Endodermal cell (in vitro differentiated cells): ENCODE results near the gene CD14. TPM values are rescaled to one million over a fixed set of nuclear protein-coding genes. Genes with fewer than 3 reads are reported as not detected.
"Not testable (repeated sequence)": the region's sequence is repeated elsewhere in the genome, so short reads cannot be mapped to it uniquely, and the experiment has no call there.

Experiments
- DNase-seq: peaks from one replicate; pipeline ENCODE4 v3.0.0-alpha.2; 2017
- H3K27ac ChIP-seq: 2 replicates; pipeline ENCODE4 v1.5.1; 2013; ENCODE audit warnings: mild to moderate bottlenecking, low read depth, low read length, moderate library complexity
- H3K27me3 ChIP-seq: 2 replicates; pipeline ENCODE4 v1.6.1; 2013; ENCODE audit warnings: mild to moderate bottlenecking, low read length, moderate library complexity; ENCODE audit not compliant: insufficient read depth, control insufficient read depth, poor library complexity, severe bottlenecking
- H3K36me3 ChIP-seq: 2 replicates; pipeline ENCODE4 v1.7.0; 2013; ENCODE audit warnings: mild to moderate bottlenecking, low read length, moderate library complexity; ENCODE audit not compliant: control insufficient read depth, insufficient read depth
- H3K4me1 ChIP-seq: one replicate; pipeline ENCODE4 v1.7.0; 2013; ENCODE audit warnings: low read length; ENCODE audit not compliant: control insufficient read depth, insufficient read depth
- H3K4me3 ChIP-seq: 2 replicates; pipeline ENCODE4 v1.5.1; 2013; ENCODE audit warnings: mild to moderate bottlenecking, low read length, moderate library complexity
- H3K9ac ChIP-seq: 2 replicates; pipeline ENCODE4 v1.6.1; 2013; ENCODE audit warnings: mild to moderate bottlenecking, low read length, moderate library complexity; ENCODE audit not compliant: poor library complexity, severe bottlenecking; ENCODE audit errors: extremely low read depth
- H3K9me3 ChIP-seq: 2 replicates; pipeline ENCODE4 v1.6.1; 2013; ENCODE audit warnings: mild to moderate bottlenecking, low read length, moderate library complexity; ENCODE audit not compliant: control insufficient read depth
- H3K27ac Mint-ChIP-seq: 2 replicates; pipeline ENCODE4 v1.8.0; 2020; ENCODE audit warnings: mixed read lengths
- H3K27me3 Mint-ChIP-seq: 2 replicates; pipeline ENCODE4 v1.8.0; 2021; ENCODE audit warnings: mild to moderate bottlenecking, mixed read lengths; ENCODE audit not compliant: insufficient read depth
- H3K36me3 Mint-ChIP-seq: 2 replicates; pipeline ENCODE4 v1.8.0; 2020; ENCODE audit warnings: low read depth, mixed read lengths
- H3K4me1 Mint-ChIP-seq: 2 replicates; pipeline ENCODE4 v1.8.0; 2020; ENCODE audit warnings: mixed read lengths
- H3K4me3 Mint-ChIP-seq: 2 replicates; pipeline ENCODE4 v1.8.0; 2020; ENCODE audit warnings: mild to moderate bottlenecking, moderate library complexity, mixed read lengths
- H3K9me3 Mint-ChIP-seq: 2 replicates; pipeline ENCODE4 v1.8.0; 2020; ENCODE audit warnings: mild to moderate bottlenecking, mixed read lengths
- WGBS, 2 experiments: methylation state at CpG; one replicate each; pipeline versions ENCODE4 v1.1.5 to v1.1.7; 2013; ENCODE audit warnings: missing lambda C conversion rate in 2 of 2, mixed read lengths in 1 of 2; ENCODE audit not compliant: insufficient coverage in 1 of 2, insufficient read length in 1 of 2; 5-methylcytosine and 5-hydroxymethylcytosine counted together
- total RNA-seq, 2 donors: library from RNA; stranded (reverse); fragmentation: NEBNext Ultra II Directional in 1 of 2; extraction: Animal tissue kit (Norgen Biotek cat#: 25700) in 1 of 2; gene quantifications; 2 replicates in 1 of 2; 3 replicates in 1 of 2; pipeline ENCODE4 v1.2.1, GENCODE V29; 2021
- TF ChIP-seq, protein P1 (sequence below): fragments of 200-600 bp; sonication (generic); conservative IDR thresholded peaks from 2 replicates; pipeline ENCODE4 v1.5.0; 2021; ENCODE audit warnings: antibody characterized with exemption, mild to moderate bottlenecking

The CD14 gene
- total RNA-seq, 2 donors from 2014 or later, result 0.18 TPM; not detected in 1

DNA sequence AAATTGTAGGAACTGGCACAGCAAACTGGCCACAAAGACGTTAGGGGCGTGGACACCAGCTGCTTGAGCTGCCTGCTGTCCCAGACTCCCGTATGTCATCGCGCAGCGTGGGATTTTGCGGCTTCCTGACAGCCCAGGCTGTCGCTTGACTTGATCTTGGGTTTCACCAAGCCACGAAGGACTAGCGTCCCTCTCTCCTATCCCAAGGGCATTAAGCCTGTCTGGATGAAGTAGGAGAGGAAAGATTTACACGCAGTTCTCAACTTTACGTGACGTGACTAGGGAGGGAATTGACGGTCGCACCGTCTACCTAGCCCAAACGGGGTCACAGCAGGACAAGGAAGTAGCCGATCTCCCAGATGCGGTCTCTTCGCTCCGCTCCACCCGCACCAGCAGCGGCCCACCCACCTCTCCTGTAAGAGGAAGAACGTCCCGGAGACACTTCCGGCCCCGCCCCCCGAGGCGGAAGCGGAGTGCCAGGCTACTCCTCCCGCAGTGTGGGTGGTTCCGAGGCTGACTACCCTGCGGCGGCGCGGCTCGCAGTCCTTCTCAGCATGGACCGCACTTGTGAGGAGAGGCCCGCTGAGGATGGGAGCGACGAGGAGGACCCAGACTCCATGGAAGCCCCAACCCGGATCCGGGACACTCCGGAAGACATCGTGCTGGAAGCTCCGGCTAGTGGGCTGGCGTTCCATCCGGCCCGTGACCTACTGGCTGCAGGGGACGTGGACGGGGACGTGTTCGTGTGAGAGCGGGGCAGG is 31.6 kb upstream of the CD14 start, which contains the start of gene WDR55:
Gene WDR55 (plus strand): TSS at position 546 of the 761 bp plus-strand sequence. CDS start 9 bp downstream, at position 555.
- peak within 1 kb of the TSS; percentile 52 for H3K9ac ChIP-seq
- H3K9me3 ChIP-seq, result no peaks in the 10 kb centered on the region
- TF ChIP-seq, protein P1, sequence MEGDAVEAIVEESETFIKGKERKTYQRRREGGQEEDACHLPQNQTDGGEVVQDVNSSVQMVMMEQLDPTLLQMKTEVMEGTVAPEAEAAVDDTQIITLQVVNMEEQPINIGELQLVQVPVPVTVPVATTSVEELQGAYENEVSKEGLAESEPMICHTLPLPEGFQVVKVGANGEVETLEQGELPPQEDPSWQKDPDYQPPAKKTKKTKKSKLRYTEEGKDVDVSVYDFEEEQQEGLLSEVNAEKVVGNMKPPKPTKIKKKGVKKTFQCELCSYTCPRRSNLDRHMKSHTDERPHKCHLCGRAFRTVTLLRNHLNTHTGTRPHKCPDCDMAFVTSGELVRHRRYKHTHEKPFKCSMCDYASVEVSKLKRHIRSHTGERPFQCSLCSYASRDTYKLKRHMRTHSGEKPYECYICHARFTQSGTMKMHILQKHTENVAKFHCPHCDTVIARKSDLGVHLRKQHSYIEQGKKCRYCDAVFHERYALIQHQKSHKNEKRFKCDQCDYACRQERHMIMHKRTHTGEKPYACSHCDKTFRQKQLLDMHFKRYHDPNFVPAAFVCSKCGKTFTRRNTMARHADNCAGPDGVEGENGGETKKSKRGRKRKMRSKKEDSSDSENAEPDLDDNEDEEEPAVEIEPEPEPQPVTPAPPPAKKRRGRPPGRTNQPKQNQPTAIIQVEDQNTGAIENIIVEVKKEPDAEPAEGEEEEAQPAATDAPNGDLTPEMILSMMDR, result no peak
- H3K27me3 ChIP-seq, result no peaks in the 10 kb centered on the region
- DNase-seq, result peak; percentile 98
- H3K4me3 Mint-ChIP-seq, result peak within 1 kb of the TSS; percentile 99
- no peaks in the 10 kb centered on the region for H3K27me3 Mint-ChIP-seq
- peaks cover 58% of the 10 kb centered on the region for H3K36me3 ChIP-seq
- H3K4me1 ChIP-seq, result no peaks in the 10 kb centered on the region
- peak within 1 kb of the TSS; percentile 87 for H3K4me3 ChIP-seq
- peak within 1 kb of the TSS; percentile 72 for H3K27ac ChIP-seq
- H3K4me1 Mint-ChIP-seq, result peaks cover 8% of the 10 kb centered on the region
- peaks cover 66% of the 10 kb centered on the region for H3K36me3 Mint-ChIP-seq
- no peaks in the 10 kb centered on the region for H3K9me3 Mint-ChIP-seq
- 1% methylated on average over 37 to 54 of the region's 54 CpGs for WGBS, 2 experiments
- peak within 1 kb of the TSS; percentile 91 for H3K27ac Mint-ChIP-seq

DNA sequence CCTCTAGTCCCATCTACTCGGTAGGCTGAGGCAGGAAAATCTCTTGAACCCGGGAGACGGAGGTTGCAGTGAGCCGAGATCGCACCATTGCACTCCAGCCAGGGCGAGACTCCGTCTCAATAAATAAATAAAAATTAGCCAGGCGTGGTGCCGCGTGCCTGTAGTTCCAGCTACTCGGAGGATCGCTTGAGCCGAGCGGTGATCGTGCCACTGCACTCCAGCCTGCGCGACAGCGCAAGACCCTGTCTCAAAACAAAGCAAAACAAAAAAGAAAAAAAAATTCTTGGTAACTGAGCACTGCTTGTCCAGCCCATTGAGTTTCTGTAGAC is 31.0 kb upstream of the CD14 start:
- H3K4me1 Mint-ChIP-seq, result peaks cover 8% of the 10 kb centered on the region
- H3K4me3 Mint-ChIP-seq, result peak overlapping the region; percentile 99
- peak overlapping the region; percentile 87 for H3K4me3 ChIP-seq
- H3K27me3 Mint-ChIP-seq, result no peaks in the 10 kb centered on the region
- WGBS, 2 experiments, result 74 to 76% methylated on average over 18 of the region's 18 CpGs
- H3K27ac Mint-ChIP-seq, result peak overlapping the region; percentile 91
- no peaks in the 10 kb centered on the region for H3K4me1 ChIP-seq
- H3K36me3 Mint-ChIP-seq, result peaks cover 66% of the 10 kb centered on the region
- no peaks in the 10 kb centered on the region for H3K9me3 Mint-ChIP-seq
- DNase-seq, result no peak
- TF ChIP-seq, protein P1, result no peak
- peak overlapping the region; percentile 52 for H3K9ac ChIP-seq
- H3K36me3 ChIP-seq, result peaks cover 58% of the 10 kb centered on the region
- no peaks in the 10 kb centered on the region for H3K9me3 ChIP-seq
- peak overlapping the region; percentile 72 for H3K27ac ChIP-seq
- no peaks in the 10 kb centered on the region for H3K27me3 ChIP-seq

DNA sequence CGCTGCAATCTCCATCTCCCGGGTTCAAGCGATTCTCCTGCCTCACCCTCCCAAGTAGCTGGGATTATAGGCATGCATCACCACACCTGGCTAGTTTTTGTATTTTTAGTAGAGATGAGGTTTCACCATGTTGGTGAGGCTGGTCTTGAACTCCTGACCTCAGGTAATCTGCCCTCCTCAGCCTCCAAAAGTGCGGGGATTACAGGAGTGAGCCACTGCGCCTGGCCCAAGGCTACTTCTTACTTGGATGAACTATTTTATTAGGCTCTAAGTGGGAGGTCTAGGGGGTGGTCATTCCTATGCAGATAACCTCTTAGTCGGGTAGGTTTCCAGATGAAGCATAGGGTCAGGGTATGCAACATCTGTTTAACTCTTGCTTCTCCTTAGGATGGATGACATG is 27.4 kb upstream of the CD14 start:
- WGBS, 2 experiments, result 85 to 96% methylated on average over 3 to 6 of the region's 6 CpGs
- not testable (repeated sequence) for H3K4me1 ChIP-seq, H3K4me3 Mint-ChIP-seq, DNase-seq, H3K9me3 Mint-ChIP-seq, H3K27me3 Mint-ChIP-seq, H3K4me1 Mint-ChIP-seq, H3K9ac ChIP-seq, H3K27ac Mint-ChIP-seq, H3K27ac ChIP-seq, H3K9me3 ChIP-seq, H3K27me3 ChIP-seq, H3K4me3 ChIP-seq
- peaks cover 72% of the 10 kb centered on the region for H3K36me3 ChIP-seq
- peaks cover 65% of the 10 kb centered on the region for H3K36me3 Mint-ChIP-seq
